WERI-Rb-1 (cell line): ENCODE measurements around the gene BOLA2.
"Not testable (repeated sequence)": the region's sequence is repeated elsewhere in the genome, so short reads cannot be mapped to it uniquely, and the experiment has no call there.

Source experiments
- DNase-seq: peaks from one replicate; pipeline ENCODE4 v3.0.0-alpha.2; 2020
- H3K27ac ChIP-seq: fragments of 250-450 bp; sonication (Bioruptor Pico); 2 replicates; pipeline ENCODE4 v1.5.1; 2020; ENCODE audit warnings: mild to moderate bottlenecking, moderate library complexity
- H3K27me3 ChIP-seq: fragments of 250-450 bp; sonication (Bioruptor Pico); 2 replicates; pipeline ENCODE4 v1.5.1; 2021; ENCODE audit warnings: mild to moderate bottlenecking, low read depth, moderate library complexity; ENCODE audit not compliant: insufficient read depth, severe bottlenecking
- H3K36me3 ChIP-seq: fragments of 250-450 bp; sonication (Bioruptor Pico); 2 replicates; pipeline ENCODE4 v1.5.1; 2020; ENCODE audit warnings: mild to moderate bottlenecking, moderate library complexity
- H3K4me3 ChIP-seq: 2 replicates; pipeline ENCODE4 v1.5.1; 2011; ENCODE audit warnings: low read depth, mild to moderate bottlenecking, control low read depth, low read length
- H3K9me3 ChIP-seq: fragments of 250-450 bp; sonication (Bioruptor Pico); 2 replicates; pipeline ENCODE4 v1.5.1; 2021; ENCODE audit warnings: mild to moderate bottlenecking, moderate library complexity; ENCODE audit not compliant: severe bottlenecking

Gene BOLA2

DNA sequence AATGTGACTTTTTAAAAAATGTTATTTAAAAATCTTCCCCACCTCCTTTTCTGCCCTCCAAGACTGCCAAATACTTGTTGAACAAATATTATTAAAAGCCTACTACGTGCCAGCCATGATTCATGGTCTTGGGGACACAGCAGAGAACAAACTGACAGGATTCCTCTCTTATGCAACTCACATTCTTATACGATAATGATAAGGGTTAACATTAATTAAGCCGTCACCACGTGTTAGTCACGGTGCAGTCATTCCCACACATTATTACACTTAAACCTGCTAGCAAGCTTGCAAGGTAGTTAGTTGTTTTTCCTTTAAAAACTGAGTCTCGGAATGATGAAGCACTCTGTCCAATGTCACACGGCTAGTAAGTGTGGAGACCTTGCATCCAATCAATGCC lies 48.9 kb downstream of the BOLA2 start:
- not testable (repeated sequence) for H3K4me3 ChIP-seq, H3K9me3 ChIP-seq, H3K27ac ChIP-seq, H3K36me3 ChIP-seq, DNase-seq, H3K27me3 ChIP-seq
